Nephron (organoid): ENCODE results near the gene CDH20.
A peak's percentile ranks its signal among the peaks of the same experiment; 100 is the strongest.

Experiments used
- H3K27ac Mint-ChIP-seq, 3 experiments: 2 replicates each; pipeline ENCODE4 v1.8.0; 2020; ENCODE audit warnings: mixed read lengths in 3 of 3, mild to moderate bottlenecking in 2 of 3, moderate library complexity in 1 of 3
- H3K27me3 Mint-ChIP-seq: 2 replicates; pipeline ENCODE4 v1.8.0; 2021; ENCODE audit warnings: low read depth, mild to moderate bottlenecking, moderate library complexity, mixed read lengths
- H3K36me3 Mint-ChIP-seq: 2 replicates; pipeline ENCODE4 v1.8.0; 2020; ENCODE audit warnings: low read depth, mixed read lengths
- H3K4me1 Mint-ChIP-seq: 2 replicates; pipeline ENCODE4 v1.8.0; 2020; ENCODE audit warnings: mixed read lengths
- H3K4me3 Mint-ChIP-seq, 3 experiments: 2 replicates each; pipeline ENCODE4 v1.8.0; 2020; ENCODE audit warnings: mild to moderate bottlenecking in 3 of 3, mixed read lengths in 3 of 3, moderate library complexity in 2 of 3
- H3K9me3 Mint-ChIP-seq: 2 replicates; pipeline ENCODE4 v1.8.0; 2020; ENCODE audit warnings: mixed read lengths
- TF ChIP-seq, protein P1 (sequence below), 3 experiments: fragments of 200-600 bp; sonication (generic); IDR thresholded peaks; one replicate each; pipeline ENCODE4 v1.5.0; 2021; ENCODE audit warnings: antibody characterized with exemption in 3 of 3; ENCODE audit not compliant: unreplicated experiment in 3 of 3

CDH20 gene

DNA sequence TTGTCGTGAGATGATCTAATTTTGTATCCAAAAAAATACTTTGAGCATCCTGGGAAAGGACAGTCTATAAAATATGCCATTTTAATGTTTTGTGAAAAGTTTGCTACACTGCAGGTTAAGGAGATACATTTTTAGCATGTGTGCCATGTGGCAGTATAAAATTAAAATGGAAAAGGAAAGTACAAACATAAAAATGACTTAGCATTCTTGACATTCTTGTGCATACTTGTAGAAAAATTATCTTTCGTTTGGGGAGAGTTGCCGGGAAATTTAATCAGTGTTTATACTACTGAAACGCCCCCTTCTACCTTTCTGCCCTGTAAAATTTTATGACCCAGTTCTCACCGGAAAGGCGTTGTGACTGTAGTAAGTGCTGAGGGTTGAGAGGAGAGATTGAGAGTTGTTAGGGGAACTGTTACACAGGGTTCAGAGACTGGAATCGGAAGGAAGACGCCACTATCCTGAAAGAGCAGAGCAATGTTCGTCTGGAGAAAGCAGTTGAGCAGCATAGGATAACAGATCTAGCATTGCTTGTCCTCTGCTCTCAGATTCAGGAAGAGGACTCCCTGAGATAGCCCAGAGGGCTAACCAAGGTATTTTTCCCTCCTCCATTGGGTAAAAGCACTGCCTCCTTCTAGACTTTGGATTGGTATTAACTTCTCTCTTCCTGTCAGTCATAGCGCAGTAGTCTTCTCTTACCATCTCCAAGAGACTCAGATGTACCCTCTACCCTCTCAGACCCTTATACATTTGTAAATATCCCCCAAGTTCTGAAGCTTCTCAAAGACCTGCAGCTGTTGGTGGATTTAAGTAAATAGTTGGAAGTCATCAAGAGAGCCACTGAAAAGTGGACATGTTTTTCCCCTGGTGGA is 2.7 kb downstream of the CDH20 start:
- no peaks in the 10 kb centered on the region for H3K36me3 Mint-ChIP-seq
- H3K4me1 Mint-ChIP-seq, result peaks cover 19% of the 10 kb centered on the region
- H3K27ac Mint-ChIP-seq, result peak overlapping the region in 2 of 3 experiments; percentile 10 to 23
- H3K4me3 Mint-ChIP-seq, result peak overlapping the region; percentile 70 to 86 (median 84)
- peaks cover 60% of the 10 kb centered on the region for H3K27me3 Mint-ChIP-seq
- TF ChIP-seq, protein P1, sequence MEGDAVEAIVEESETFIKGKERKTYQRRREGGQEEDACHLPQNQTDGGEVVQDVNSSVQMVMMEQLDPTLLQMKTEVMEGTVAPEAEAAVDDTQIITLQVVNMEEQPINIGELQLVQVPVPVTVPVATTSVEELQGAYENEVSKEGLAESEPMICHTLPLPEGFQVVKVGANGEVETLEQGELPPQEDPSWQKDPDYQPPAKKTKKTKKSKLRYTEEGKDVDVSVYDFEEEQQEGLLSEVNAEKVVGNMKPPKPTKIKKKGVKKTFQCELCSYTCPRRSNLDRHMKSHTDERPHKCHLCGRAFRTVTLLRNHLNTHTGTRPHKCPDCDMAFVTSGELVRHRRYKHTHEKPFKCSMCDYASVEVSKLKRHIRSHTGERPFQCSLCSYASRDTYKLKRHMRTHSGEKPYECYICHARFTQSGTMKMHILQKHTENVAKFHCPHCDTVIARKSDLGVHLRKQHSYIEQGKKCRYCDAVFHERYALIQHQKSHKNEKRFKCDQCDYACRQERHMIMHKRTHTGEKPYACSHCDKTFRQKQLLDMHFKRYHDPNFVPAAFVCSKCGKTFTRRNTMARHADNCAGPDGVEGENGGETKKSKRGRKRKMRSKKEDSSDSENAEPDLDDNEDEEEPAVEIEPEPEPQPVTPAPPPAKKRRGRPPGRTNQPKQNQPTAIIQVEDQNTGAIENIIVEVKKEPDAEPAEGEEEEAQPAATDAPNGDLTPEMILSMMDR (IDR thresholded peaks at IDR 0.05; ENCODE audit: unreplicated experiment in 3 of 3), result no peak
- no peaks in the 10 kb centered on the region for H3K9me3 Mint-ChIP-seq

DNA sequence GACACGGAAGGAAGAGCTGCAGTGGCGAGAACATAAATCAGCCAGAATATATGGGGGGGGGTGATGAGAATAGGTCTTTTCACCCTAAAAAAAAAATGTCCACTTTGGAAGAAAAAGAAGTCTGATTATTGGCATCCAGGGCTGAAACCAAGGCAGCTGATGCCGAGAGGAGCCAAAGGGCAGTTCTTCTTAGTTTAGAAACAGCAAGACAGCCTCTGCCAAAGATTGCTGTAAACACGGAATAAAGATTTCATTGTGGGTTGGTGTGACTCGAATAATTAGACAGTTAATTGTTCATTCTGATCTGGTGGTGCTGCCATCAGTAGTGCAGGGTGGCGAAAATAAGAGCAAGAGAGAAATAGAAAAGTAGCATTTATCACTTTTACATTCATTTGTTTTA is 3.5 kb downstream of the CDH20 start:
- TF ChIP-seq, protein P1 (IDR thresholded peaks at IDR 0.05; ENCODE audit: unreplicated experiment in 3 of 3), result no peak
- no peaks in the 10 kb centered on the region for H3K9me3 Mint-ChIP-seq
- no peak overlapping the region for H3K4me3 Mint-ChIP-seq
- no peak overlapping the region for H3K27ac Mint-ChIP-seq
- peaks cover 52% of the 10 kb centered on the region for H3K27me3 Mint-ChIP-seq
- no peaks in the 10 kb centered on the region for H3K36me3 Mint-ChIP-seq
- peaks cover 19% of the 10 kb centered on the region for H3K4me1 Mint-ChIP-seq

DNA sequence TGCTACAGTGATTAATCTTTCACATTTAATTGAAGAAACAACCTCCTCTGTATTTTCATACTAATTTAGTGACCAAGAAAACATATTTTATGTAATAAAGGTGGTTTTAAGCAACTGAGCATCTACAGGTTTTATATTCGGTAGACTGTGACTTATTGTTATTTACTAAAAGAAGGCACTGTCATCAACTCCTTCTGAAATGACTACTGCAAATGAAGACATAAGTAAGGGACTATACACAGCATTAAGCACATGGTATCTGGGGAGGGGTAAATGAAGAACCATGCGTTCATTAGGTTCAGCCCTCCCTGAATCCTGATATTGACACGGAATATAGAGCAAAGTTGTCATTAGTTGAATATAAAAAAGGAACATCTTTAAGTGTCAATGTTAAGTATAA is 4.3 kb downstream of the CDH20 start:
- Mint-ChIP-seq H3K36me3 (no peaks in the 10 kb centered on the region), H3K9me3 (no peaks in the 10 kb centered on the region), H3K4me1 (peaks cover 19% of the 10 kb centered on the region), H3K4me3 (no peak overlapping the region), H3K27me3 (peaks cover 45% of the 10 kb centered on the region), H3K27ac (no peak overlapping the region)
- TF ChIP-seq, protein P1 (IDR thresholded peaks at IDR 0.05; ENCODE audit: unreplicated experiment in 3 of 3), result no peak

DNA sequence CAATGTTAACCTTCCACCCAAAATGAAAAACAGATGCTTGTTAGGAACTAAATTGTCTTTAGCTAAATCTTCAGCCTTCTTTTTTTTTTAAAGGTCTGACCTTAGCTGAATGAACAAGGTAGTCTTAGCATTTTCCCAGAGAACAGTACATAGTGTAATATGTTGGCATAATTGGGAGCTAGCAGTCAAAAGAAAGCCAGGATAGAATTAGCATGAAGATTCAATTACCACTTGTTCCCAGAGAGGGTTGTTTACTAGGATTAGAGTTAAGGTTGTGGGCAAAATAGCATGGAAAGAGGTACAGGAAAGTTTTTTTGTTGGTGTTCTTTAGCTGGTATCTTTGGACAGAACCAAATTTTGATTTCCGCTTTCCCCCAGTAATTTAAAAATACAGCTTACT is 6.9 kb downstream of the CDH20 start:
- Mint-ChIP-seq H3K27ac (peak overlapping the region in 1 of 3 experiments; percentile 42), H3K9me3 (no peaks in the 10 kb centered on the region), H3K36me3 (no peaks in the 10 kb centered on the region), H3K4me1 (peaks cover 10% of the 10 kb centered on the region), H3K4me3 (no peak overlapping the region), H3K27me3 (peaks cover 19% of the 10 kb centered on the region)
- TF ChIP-seq, protein P1 (IDR thresholded peaks at IDR 0.05; ENCODE audit: unreplicated experiment in 3 of 3), result no peak

GRCh38 chr18:61348230-61348629 is 15.0 kb downstream of the CDH20 start:
- H3K4me1 Mint-ChIP-seq, result peaks cover 9% of the 10 kb centered on the region
- TF ChIP-seq, protein P1 (IDR thresholded peaks at IDR 0.05; ENCODE audit: unreplicated experiment in 3 of 3), result no peak
- H3K27ac Mint-ChIP-seq, result no peak overlapping the region
- H3K4me3 Mint-ChIP-seq, result no peak overlapping the region
- no peaks in the 10 kb centered on the region for H3K9me3 Mint-ChIP-seq
- H3K27me3 Mint-ChIP-seq, result no peaks in the 10 kb centered on the region
- H3K36me3 Mint-ChIP-seq, result no peaks in the 10 kb centered on the region

DNA sequence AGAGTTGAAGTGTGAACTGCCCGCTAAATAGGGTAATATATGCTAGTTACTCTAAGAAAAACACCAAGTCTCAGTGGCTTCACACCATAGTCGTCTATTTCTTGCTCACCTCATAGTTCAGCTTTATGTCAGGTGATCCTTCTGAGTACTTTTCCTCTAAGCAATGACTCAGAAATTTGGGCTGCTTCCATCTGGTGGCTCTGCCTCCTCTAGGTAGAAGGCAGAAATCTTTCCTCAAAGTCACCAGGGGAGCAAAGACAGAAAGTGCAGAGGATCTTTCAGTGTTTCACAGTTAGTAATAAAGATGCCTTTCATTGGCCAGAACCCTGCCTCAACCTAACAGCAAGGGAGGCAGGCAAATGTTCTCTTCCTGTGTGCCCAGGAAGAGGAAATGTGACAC is 17.3 kb downstream of the CDH20 start:
- H3K9me3 Mint-ChIP-seq, result no peaks in the 10 kb centered on the region
- H3K4me3 Mint-ChIP-seq, result no peak overlapping the region
- H3K27me3 Mint-ChIP-seq, result no peaks in the 10 kb centered on the region
- H3K27ac Mint-ChIP-seq, result no peak overlapping the region
- peaks cover 9% of the 10 kb centered on the region for H3K4me1 Mint-ChIP-seq
- TF ChIP-seq, protein P1 (IDR thresholded peaks at IDR 0.05; ENCODE audit: unreplicated experiment in 3 of 3), result no peak
- no peaks in the 10 kb centered on the region for H3K36me3 Mint-ChIP-seq
